LNCAP (cell line): ENCODE measurements around the gene LDLRAD1.

Experiments
- TF ChIP-seq, protein P1 (sequence below): fragments of 450-650 bp; IDR thresholded peaks from 2 replicates; pipeline ENCODE4 v1.5.1; 2017; ENCODE audit warnings: mild to moderate bottlenecking

The LDLRAD1 gene

GRCh38 chr1:54017979-54018378 is at the start of gene LDLRAD1:
Gene LDLRAD1 (minus strand): TSS chr1:54018186. CDS start chr1:54018112, 74 bp downstream.
- TF ChIP-seq, protein P1, sequence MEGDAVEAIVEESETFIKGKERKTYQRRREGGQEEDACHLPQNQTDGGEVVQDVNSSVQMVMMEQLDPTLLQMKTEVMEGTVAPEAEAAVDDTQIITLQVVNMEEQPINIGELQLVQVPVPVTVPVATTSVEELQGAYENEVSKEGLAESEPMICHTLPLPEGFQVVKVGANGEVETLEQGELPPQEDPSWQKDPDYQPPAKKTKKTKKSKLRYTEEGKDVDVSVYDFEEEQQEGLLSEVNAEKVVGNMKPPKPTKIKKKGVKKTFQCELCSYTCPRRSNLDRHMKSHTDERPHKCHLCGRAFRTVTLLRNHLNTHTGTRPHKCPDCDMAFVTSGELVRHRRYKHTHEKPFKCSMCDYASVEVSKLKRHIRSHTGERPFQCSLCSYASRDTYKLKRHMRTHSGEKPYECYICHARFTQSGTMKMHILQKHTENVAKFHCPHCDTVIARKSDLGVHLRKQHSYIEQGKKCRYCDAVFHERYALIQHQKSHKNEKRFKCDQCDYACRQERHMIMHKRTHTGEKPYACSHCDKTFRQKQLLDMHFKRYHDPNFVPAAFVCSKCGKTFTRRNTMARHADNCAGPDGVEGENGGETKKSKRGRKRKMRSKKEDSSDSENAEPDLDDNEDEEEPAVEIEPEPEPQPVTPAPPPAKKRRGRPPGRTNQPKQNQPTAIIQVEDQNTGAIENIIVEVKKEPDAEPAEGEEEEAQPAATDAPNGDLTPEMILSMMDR = no peak

DNA sequence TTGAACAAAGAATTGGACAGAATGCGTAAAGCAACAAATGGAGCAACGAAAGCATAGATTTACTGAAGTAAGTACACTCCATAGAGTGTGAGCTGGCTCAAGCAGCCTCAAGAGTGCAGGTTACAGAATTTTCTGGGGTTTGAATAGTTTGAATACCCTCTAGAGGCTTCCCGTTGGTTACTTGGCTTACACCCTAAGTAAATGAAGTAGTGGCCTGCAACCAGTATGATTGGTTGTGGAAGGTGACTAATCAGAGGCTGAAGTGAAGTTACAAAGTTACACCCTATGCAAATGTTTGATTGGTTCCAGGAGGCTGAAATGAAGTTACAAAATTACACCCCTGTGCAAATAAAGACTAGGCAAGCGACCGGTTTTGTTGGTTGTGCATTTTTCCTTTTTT is 46.3 kb upstream of the LDLRAD1 start:
- TF ChIP-seq, protein P1 = no peak

DNA sequence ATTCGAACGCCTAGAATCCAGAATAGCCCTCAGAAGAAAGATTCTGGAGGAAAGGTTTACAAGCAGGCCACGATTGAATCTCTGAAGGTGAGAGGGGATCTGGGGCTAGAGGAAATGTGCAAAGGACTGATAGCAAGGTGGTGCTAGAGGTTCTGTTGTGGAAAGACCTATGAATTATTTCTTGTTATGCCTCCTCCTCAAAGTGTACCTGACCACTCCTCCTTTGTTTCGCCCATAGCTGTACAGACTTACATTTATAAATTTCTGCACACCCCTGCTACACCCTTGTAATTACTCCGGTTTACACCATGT is 36.4 kb upstream of the LDLRAD1 start:
- TF ChIP-seq, protein P1 = no peak

GRCh38 chr1:54053745-54054437 is 35.9 kb upstream of the LDLRAD1 start:
- TF ChIP-seq, protein P1 = no peak

GRCh38 chr1:54052934-54053744 is 35.2 kb upstream of the LDLRAD1 start, which contains the start of the genes TCEANC2 and TMEM59:
Gene TCEANC2 (plus strand): TSS chr1:54053608. CDS start chr1:54054423, 815 bp downstream.
Gene TMEM59 (minus strand): TSS chr1:54053204. CDS start chr1:54053188, 16 bp downstream.
- TF ChIP-seq, protein P1 = no peak

DNA sequence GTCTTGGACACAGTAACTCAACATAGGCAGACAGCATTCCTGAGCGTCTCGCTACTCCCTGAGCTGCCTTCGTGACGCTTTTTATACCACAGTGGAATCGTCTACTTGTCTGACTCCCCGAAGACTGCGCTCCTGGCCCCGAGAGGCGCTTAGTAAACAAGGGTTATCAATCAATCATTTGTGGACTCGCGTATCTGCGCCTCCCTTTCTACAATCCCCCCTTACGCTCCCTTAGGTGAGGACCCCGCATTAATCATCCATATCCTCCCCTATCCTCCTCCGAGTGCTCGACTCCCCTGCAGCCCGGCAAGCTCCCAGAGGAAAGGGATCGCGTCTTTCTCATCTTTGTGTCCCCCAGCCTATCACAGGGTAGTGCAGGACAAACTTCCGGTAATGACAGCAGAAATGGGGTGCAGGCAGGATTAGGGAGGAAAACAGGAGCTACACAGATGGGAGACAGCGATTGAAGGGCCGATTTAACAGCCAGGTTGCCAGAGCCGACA is 34.5 kb upstream of the LDLRAD1 start:
- TF ChIP-seq, protein P1 = no peak

DNA sequence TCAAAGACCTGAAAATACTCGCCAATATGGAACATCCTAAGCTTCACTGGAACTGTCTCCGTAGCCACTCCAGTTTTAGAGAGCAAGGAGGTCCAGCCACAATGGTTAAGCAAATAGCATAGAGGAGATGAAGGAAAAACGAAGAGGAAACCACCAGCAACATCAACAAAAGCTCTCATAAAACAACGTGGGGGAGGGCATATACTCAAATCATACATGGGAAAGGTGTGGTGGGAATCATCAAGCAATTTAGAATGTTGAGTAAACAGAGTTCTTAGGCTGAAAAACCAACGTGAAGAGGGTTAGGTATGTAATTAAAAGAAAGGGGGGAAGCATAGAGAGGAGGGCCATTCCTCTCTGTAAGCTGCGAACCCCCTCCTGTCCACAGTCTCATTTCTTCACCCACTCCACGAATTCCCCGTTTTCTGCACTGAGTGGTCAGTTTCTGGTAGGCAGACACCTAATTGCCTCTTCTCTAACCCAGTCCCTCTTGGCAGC is 34.0 kb upstream of the LDLRAD1 start:
- TF ChIP-seq, protein P1 = no peak
